CMK (cell line): ENCODE results near the gene KCNE3.

Source experiments
- DNase-seq: peaks from one replicate; pipeline ENCODE4 v3.0.0-alpha.2; 2010; ENCODE audit warnings: low read depth

Gene KCNE3

GRCh38 chr11:74471668-74472429 is 4.5 kb upstream of the KCNE3 start:
- no peak for DNase-seq

GRCh38 chr11:74471037-74471436 is 3.7 kb upstream of the KCNE3 start:
- DNase-seq = no peak

- no peak for DNase-seq
Measured at GRCh38 chr11:74470526-74470925, 3.2 kb upstream of the KCNE3 start.

GRCh38 chr11:74468936-74469335 is 1.6 kb upstream of the KCNE3 start:
- no peak for DNase-seq

- DNase-seq = no peak
Measured at GRCh38 chr11:74468521-74468920, 1.2 kb upstream of the KCNE3 start.

GRCh38 chr11:74468058-74468457 is 709 bp upstream of the KCNE3 start:
- DNase-seq = no peak

GRCh38 chr11:74465291-74465708 is 2.0 kb downstream of the KCNE3 start:
- no peak for DNase-seq

- no peak for DNase-seq
Measured at GRCh38 chr11:74464746-74465145, 2.6 kb downstream of the KCNE3 start.

GRCh38 chr11:74463216-74463615 is 4.1 kb downstream of the KCNE3 start:
- DNase-seq = no peak

GRCh38 chr11:74462631-74463030 is 4.7 kb downstream of the KCNE3 start:
- no peak for DNase-seq

- DNase-seq = peak; percentile 84
Measured at GRCh38 chr11:74462009-74462408, 5.3 kb downstream of the KCNE3 start.

- DNase-seq = peak; percentile 77
Measured at GRCh38 chr11:74460481-74461154, 6.7 kb downstream of the KCNE3 start.

- DNase-seq = peak; percentile 73
Measured at GRCh38 chr11:74460065-74460464, 7.3 kb downstream of the KCNE3 start.

GRCh38 chr11:74459584-74459983 is 7.8 kb downstream of the KCNE3 start:
- DNase-seq = peak; percentile 96

- no peak for DNase-seq
Measured at GRCh38 chr11:74457356-74457755, 10.0 kb downstream of the KCNE3 start.

- peak; percentile 59 for DNase-seq
Measured at GRCh38 chr11:74453373-74453975, 13.9 kb downstream of the KCNE3 start.

- DNase-seq = no peak
Measured at GRCh38 chr11:74452366-74452765, 15.0 kb downstream of the KCNE3 start.

- no peak for DNase-seq
Measured at GRCh38 chr11:74450318-74450717, 17.0 kb downstream of the KCNE3 start.

GRCh38 chr11:74449369-74449931 is 17.9 kb downstream of the KCNE3 start:
- DNase-seq = peak; percentile 53

- no peak for DNase-seq
Measured at GRCh38 chr11:74447720-74448119, 19.6 kb downstream of the KCNE3 start.

GRCh38 chr11:74446532-74446938 is 20.8 kb downstream of the KCNE3 start:
- DNase-seq = no peak

- no peak for DNase-seq
Measured at GRCh38 chr11:74444173-74444826, 23.0 kb downstream of the KCNE3 start.
